CD4-positive, alpha-beta T cell treated with Interleukin-6 at 100 ng/mL for 8 hours (primary cell): Measurements from ENCODE around the gene EPHA6.
"Not testable (repeated sequence)": the region's sequence is repeated elsewhere in the genome, so short reads cannot be mapped to it uniquely, and the experiment has no call there.

ENCODE experiments used
- DNase-seq: peaks from one replicate; pipeline ENCODE4 v3.0.0-alpha.2; 2020; ENCODE audit warnings: mixed read lengths, low spot score

Gene EPHA6

DNA sequence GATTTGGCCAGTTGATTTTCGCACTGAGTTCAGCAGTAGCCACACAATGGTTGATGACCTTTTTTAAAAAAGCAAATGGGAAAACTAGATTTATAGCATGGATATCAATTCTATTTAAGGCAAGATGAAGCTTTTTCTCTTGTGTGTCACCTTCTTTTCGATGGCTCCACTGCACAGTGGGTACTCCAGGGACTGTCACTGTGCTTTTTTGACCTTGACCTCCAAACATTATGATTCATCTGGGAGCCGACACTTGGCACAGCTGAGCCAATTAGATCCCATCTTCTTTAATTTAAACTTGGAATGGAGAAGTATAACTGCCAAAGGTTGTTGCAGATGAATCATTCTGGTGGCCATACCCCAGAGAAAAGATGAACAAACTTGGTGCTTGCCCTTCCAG, 367.3 kb downstream of the EPHA6 start:
- no peak for DNase-seq

DNA sequence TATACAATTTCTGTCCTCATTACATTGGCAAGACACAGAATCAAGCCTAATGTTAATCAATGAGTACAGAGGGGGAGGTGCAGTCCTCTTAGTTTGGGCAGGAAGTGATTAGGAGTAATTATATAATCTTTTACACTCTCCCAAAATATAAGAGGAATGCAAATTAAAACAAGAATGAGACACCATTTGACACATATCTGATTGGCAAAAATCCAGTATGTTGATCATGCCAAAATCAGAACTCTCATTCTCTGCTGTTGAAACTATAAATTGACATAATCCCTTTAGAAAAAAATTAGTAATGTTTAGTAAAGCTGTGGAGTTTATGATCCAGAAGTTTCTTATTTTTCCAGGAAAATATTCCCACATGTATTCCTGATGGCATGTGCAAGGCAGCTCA, 373.4 kb downstream of the EPHA6 start:
- no peak for DNase-seq

DNA sequence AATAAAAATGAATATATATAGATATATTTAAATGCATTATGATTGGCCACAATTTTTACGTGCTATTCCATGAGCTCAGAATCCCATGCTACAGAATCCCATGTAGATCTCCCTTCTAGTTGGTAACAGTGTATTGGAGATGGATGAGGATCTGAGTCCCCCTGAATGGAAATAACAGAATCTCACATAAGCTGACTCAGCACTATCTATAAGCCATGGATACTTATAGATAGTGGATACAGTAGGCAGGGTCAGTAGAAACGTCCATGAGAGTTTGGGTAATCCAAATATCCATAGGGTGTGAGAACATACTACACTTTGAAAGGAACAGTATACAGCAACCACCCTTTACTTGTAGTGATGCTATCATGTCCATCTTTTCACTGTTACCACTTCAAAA, 375.4 kb downstream of the EPHA6 start:
- DNase-seq, result no peak

DNA sequence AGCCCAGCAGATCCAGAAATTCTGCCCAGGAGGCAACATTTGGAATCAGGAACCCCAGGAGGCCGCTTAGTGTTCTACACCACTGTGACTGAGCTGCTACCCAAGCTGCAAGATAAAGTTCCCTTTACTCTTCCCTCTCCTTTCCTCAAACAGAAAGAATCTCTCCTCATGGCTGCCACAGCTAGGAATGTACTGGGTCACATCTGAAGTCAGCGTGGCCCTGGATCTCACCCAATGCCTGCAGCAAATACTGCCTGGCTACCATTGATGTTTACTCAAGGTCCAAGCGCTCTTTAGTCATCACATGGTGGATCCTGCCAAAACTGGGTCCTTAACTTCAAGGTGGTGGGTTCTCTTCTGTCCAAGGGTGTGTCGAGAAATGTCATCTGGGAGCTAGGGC, 382.7 kb downstream of the EPHA6 start:
- DNase-seq, result no peak

DNA sequence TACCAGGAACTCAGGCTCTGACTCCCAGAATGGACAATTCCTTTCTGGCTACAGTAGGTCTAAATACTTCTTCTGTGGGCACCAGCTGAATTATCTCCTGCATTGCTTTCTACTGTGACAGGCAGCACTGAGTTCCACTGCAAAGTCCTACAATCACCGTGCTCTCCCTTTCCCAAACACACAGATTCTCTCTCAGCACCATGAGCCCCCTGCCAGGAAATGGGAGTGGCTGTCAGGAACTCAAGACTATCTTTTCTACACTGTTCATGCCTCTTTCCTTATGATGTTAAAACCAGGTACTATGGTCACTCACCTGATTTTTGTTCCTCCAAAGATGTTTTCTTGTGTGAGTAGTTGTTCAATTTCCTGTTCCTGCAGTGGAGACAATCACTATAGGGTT, 383.4 kb downstream of the EPHA6 start:
- no peak for DNase-seq

DNA sequence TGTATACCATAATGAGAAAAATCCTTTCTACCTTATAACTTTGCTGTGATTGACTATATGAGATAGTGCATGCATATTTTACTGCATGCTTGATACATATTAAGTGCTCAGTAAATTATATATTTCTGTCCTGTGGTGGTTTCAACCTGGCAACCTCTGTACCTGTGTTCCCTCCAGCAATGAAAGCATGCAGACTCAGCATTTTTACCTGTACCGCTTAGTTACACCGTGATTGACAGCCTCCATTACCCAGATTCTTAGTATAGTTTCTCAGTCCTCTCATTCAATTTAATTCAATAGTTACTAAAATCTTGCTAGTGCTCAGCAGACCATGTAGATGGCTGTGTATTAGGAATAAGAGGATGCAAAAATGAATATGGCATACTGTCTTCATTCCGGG, 386.0 kb downstream of the EPHA6 start:
- DNase-seq, result no peak

DNA sequence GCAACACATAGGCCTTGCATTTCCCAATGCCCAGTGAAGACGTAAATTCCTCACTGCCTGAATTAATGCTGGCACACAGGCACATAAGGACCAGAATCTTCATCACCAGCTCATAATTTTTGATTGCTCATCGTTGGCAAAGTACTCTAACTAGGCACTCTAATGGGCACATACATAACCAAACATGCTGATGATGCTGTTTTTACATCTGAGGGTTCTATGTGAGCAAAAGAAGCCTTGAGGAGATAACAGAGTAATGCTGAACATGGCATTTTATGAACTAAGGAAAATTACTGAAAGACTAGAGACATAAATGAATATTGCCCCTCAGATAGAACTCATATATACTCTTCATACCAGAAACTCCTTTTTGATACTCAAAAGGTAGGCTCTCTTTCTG, 387.4 kb downstream of the EPHA6 start:
- no peak for DNase-seq

DNA sequence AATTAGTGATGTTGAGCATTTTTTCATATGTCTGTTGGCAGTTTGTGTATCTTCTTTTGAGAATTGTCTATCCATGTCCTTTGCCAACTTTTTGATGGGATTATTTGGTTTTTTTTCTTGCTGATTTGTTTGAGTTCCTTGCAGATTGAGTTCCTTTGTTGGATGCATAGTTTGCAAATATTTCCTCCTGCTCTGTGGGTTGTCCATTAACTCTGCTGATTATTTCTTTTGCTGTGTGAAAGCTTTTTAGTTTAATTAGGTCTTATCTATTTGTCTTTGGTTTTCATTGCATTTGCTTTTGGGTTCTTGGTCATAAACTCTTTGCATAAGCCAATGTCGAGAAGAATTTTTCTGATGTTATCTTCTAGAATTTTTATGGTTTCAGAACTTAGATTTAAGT, 414.6 kb downstream of the EPHA6 start:
- no peak for DNase-seq

DNA sequence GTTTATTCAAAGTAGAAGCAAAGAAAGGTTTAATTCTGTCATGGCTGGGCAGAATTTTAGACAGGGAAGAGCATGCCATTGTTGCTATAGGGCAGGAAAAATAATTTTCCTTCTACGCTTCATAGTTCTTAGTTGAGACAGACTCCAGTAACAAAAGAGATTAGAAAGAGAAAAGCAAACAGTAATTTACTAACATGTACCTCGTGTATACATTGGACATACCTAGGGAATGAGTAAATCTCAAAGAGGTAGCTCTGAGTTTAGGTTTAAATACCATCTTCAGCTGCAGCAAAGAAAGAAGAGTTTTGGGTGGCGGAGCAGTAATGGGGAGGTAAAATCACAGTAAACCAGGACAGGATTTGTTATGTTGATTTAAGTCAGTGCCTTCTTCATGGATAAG, 416.1 kb downstream of the EPHA6 start:
- no peak for DNase-seq

DNA sequence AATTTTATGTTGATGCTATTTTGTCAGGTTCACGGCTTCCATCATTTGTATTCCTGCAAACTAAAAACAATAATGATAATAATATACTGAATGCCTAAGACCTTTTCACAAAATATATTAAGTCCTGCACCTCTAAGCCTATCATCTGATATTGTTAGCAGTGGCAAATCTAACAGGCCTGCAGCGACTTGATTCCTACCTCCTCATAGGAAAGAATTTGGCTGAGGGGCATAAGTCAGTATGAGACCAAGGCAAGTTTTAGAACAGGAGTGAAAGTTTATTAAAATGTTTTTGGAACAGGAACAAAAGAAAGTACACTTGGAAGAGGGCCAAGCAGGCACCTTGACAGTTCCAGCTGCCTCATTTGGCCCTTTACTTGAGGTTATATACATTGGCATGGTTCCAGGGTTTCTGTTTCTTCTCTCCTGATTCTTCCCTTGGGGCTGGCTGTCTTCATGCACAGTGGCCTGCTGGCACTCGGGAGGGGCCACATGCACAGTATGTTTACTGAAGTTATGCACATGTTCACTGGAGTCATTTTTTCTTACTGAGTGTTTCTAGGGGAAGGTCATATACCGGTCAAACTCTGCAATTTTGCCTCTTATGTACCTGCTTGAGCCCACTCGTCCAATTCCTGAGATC, 418.1 kb downstream of the EPHA6 start:
- no peak for DNase-seq

DNA sequence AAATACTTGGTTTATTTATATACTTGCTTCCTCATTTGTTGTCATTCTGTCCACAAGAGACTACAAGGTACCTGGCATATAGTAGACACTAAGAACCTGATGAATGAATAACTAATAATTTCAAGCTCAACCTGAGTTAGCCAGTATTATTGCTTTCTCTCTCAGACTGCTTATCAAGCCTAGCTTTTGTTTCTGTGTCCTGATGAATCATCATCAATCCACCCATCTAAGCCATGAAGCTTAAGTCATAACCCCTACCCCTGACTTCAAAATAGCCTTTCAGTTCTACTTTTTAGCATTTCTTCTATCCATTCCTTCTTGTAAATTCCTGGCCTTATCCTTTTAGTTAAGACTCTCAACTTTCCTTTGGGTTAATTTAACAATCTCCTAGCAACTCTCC, 420.8 kb downstream of the EPHA6 start:
- DNase-seq, result no peak

DNA sequence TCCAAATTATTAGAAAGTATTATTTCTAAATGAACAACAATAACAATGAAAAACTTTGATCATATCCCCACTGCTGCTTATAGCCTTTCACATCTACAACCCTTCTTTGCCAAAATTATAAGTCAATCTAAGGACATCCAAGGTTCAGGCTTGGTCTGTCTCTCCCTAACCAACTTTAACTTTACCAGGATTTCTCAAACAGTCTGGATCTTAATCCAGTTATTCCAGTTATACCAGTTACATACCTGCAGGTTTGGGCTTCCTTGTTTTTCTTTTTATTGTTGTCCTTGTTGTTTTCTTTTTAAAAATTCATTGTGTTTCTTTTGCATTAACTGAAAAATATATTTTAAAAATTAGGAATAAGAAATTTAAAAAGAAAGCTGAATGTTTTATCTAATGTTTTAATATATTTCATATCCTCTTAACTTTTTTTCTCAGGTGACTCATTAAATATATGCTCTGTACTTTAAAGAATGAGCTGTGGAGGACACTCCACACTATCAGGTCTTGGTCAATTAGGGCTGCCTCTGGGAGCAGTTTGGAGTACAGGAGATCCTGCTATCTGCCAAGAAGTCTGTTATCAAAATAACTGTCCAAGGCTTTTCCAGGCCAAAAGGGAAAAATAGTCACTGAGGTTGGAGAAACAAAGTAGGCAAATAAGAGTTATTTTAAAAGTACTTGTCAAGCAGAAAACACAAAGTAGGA, 421.4 kb downstream of the EPHA6 start:
- DNase-seq, result no peak

DNA sequence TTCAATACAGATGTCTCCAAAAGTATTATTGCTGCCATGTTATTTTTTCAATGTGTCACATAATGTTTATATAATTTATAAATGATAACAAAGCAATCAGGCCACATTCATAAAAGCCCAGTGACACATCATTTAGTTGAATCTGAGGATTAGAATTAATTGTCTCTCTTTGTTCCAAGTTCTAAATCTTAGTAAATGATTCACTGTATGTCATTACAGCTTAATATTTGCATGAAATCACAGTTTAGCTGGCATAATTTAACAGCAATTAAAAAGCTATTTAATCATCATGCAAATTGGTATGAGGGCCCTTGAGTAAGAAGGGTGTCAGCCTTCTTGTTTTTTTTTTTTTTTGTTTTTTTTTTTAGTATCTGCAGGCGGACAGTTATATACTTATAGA, 427.0 kb downstream of the EPHA6 start:
- no peak for DNase-seq

DNA sequence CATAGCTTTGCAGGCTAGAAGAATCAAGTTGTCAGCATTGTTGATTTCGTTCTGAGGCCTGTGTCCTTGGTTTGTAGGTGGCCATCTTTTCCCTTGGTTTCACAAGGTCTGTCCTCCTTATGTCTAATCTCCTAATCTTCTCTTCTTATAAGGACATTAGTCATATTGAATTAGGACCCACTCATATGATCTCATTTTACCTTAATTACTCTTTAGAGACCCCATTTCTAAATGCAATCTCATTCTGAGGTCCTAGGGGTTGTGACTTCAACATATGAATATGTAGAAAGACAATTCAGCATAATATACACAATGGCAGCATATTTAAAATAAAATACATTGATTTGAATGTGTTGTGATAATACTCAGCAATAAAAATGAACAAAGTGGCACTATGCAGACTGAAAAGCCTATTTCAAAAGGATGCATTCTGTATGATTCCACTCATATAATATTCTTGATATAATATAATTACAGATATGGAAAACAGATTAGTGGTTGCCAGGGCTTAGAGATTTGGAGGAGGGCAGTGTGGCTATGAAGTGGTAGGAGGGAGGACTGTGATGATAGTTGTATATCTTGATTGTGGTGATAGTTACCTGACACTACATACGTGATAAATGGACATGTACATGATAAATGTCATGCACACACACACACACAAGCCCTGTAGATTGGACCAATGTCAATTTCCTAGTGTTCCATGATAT, 431.0 kb downstream of the EPHA6 start:
- no peak for DNase-seq

DNA sequence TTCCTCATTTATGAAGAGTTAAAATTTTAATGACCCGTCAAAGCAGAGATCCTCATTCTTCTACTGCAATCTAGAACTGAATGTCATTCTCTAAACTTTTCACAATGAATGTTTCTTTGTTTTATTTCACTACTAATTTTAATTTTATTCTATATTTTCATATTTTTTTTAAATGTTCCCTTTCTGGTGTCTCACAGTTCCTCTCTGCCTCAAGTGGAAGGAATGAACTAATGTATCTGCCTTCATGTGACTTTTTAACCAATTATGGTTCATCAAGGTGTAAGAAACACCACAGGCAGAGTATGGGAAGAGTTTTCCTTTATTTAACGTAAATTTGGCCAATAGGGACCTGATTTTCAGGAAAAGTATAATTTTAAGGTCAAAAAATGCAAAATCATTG, 441.7 kb downstream of the EPHA6 start:
- no peak for DNase-seq

DNA sequence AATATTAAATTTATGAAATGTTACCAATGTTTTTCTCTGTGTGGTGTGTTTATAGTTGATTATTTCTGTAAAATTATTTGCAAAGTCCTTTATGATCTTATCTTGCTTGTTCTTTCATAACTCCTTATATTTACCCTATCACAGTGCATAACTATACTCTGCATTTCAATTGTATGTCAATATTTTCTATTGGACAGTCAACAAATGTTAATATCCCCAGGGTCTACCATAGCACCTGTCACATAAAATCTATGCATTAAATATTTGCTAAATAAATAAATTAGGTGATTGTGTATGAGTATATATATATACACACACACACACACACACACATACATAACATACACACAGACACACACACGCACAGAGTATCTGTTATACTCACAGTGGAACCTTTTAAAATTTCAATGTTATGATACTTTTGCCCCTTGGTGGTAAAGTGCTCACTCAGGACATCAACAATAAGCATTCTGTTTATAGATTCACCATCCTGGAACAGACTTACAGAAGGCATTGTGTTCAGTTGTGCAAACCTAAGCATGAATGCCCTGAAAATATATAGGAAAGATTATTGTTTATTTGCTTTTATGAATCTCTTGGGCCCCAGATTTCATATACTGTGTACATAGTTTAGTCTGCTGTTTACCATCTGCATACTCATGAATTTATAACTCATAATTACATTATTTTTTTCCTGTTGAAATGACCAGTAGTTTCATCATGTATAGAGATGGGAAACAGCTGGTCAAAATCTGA, 443.7 kb downstream of the EPHA6 start:
- no peak for DNase-seq

DNA sequence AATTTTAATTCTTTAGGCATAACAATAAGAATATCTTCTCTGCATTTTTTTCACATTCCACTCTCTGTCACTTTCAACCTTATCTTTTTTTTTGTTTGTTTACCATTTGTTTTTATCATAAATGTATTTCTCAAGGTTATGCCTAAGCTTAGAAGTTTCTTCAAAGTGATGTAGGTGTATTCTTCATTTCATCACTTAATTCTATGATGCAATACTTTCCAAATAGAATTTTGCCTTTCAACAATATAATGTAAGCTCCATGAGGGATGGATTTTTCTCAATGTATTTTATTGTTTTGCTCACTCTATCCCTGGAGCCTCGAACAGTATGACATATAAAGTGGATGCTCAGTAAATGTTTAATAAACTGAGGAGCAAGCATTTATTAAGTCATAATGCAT, 444.9 kb downstream of the EPHA6 start:
- DNase-seq, result no peak

DNA sequence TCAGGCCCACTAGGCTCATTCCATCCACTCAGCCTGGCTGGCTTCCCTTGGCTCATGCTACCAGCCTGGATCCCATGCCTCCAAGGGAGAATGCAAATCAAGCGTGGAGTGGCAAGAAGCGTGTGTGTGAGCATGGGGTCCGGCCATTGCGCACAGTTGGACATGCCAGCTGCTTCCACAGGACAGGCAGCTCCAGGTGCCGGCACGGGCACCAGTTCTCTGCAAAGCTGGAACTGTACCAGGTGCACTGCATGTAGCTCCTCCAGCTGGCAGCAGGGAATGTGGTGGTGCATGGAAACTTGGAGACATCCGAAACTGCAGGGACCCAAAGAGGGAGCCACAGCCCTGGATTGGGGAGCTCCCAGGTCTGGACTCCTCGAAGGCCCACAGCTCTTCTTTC, 449.8 kb downstream of the EPHA6 start:
- DNase-seq, result no peak

DNA sequence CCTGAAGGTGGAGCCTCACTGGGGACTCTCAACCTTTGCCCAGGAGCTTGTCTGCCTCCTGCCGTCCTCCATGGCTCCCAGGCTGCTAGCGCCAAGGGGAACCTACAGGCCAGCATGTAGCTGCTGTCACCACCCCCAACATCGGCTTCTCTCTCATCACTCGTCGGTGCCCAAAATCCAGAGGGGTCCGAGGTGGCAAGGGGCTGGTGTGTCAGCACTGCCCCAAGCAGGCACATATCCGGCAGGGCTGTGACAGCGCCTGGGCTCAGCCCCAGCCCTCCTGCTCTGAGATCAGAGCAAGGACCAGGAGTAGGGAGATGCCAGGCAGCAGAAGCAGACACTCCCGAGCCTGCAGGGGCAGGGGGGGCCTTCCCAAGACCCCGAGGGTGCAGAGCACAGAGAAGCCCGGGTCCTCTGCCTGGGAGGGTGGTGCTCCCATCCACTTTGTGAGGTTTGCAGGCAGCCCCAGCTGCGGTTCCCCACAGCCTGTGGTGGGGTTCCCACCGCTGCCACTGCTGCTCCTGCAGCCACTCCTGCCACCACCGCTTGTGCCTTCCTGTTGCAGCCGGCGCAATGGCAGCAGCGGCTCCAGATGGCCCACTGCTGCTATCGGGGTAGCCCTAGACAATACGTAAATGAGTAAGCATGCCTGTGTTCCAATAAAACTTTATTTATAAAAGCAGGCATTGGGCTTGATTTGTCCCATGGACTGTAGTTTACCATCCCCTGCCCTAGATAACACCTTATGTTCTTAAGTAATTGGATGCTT, 451.0 kb downstream of the EPHA6 start:
- DNase-seq, result no peak

DNA sequence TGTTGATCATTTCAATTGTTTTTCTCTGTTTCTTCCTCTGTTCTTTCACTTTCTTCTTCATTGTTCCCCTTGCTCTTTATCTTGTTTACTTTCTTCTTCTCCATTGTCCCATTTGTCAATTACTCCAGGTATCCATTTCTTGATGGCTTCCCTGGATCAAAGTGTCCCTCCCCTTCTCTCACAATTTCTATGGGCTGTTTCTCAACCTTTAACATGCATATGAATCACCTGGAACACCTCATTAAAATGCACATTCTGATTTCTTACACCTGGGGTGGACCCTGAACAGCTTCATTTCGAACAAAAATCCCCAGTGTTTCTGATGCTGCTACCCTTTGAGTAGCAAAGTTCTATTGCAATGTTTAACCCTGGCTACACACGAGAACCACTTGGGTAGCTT, 454.8 kb downstream of the EPHA6 start:
- DNase-seq, result no peak

DNA sequence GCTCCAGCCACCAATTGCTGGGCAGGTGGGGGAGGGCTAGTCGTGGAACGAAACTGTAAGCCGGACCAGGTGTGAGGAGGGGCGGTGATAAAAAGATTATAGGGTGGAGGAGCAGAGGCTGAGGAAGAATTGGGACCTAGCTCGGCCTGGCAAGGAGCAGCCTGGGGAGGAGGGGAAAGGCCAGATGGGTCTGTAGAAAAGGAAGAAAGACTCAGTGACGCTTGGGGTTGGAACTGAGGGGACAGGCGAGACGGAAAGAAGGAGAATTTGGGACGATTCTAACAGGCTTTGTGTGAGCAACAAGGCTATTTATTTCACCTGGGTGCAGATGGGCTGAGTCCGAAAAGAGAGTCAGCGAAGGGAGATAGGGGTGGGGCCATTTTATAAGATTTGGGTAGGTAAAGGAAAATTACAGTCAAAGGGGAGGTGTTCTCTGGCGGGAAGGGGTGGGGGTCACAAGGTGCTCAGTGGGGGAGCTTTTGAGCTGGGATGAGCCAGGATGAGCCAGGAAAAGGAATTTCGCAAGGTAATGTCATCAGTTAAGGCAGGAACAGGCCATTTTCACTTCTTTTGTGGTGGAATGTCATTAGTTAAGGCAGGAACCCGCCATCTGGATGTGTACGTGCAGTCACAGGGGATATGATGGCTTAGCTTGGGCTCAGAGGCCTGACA, 462.6 kb downstream of the EPHA6 start:
- not testable (repeated sequence) for DNase-seq
